A549 (cell line): ENCODE results near the gene POLR2F. TPM values are rescaled to one million over a fixed set of nuclear protein-coding genes. Genes with fewer than 3 reads are reported as not detected.

Experiments
- ATAC-seq, 2 experiments: fragments of 200-7000 bp in 1 of 2; fragments of >200 bp in 1 of 2; cut with Nextera tagmentation in 1 of 2; cut with Tn5 transposase in 1 of 2; 3 replicates each; pipeline versions ENCODE4 v1.8.0 to v1.9.1; 2018 to 2020; ENCODE audit warnings: mild to moderate bottlenecking in 1 of 2, moderate library complexity in 1 of 2
- CTCF ChIA-PET: fragments of 300-600 bp; sonication (Branson Sonifier 250); formaldehyde crosslinking; extraction: SDS; loops from one replicate; lab custom pipeline; 2021; ENCODE audit warnings: antibody characterized with exemption, inconsistent platforms; lab: Yijun Ruan, JAX
- POLR2A ChIA-PET: fragments of 350-600 bp; formaldehyde crosslinking; extraction: SDS; loops from one replicate; lab custom pipeline; 2021; ENCODE audit warnings: antibody characterized with exemption, inconsistent platforms; lab: Yijun Ruan, JAX
- DNase-seq, 2 experiments: peaks; one replicate each; pipeline versions ENCODE4 v3.0.0 to v3.0.0-alpha.2; 2011 to 2016; ENCODE audit warnings: low read depth in 1 of 2, low spot score in 1 of 2
- FAIRE-seq: peaks from 2 replicates; lab custom pipeline; 2011; peaks lifted over from hg19 to GRCh38; lab: Jason Lieb, UNC
- H3K27ac ChIP-seq, 2 experiments: fragments of >200 bp; sonication (Bioruptor Twin); formaldehyde crosslinking; 3 replicates each; pipeline ENCODE4 v1.5.1; 2016 to 2017
- H3K4me1 ChIP-seq: fragments of >200 bp; sonication (Bioruptor Twin); formaldehyde crosslinking; 3 replicates; pipeline ENCODE4 v1.6.1; 2016
- H3K4me2 ChIP-seq: fragments of >200 bp; sonication (Bioruptor Twin); formaldehyde crosslinking; 3 replicates; pipeline ENCODE4 v1.6.1; 2016
- H3K4me3 ChIP-seq: fragments of >200 bp; sonication (Bioruptor Twin); formaldehyde crosslinking; 3 replicates; pipeline ENCODE4 v1.5.1; 2016
- H3K9me3 ChIP-seq: fragments of >200 bp; sonication (Bioruptor Twin); formaldehyde crosslinking; 3 replicates; pipeline ENCODE4 v1.6.1; 2016
- CBX8 ChIP-seq: fragments of 200-600 bp; sonication (generic); IDR thresholded peaks from 2 replicates; pipeline ENCODE4 v1.6.1; 2016
- CEBPB ChIP-seq, 2 experiments: fragments of >200 bp in 1 of 2; sonication (Bioruptor Twin) in 1 of 2; formaldehyde crosslinking in 1 of 2; IDR thresholded peaks; 2 replicates each; pipeline ENCODE4 v1.6.1; 2012 to 2016
- CHD2 ChIP-seq: fragments of 150-350 bp; IDR thresholded peaks from 2 replicates; pipeline ENCODE4 v1.6.1; 2014; ENCODE audit warnings: low read length; ENCODE audit not compliant: partially characterized antibody
- CHD4 ChIP-seq: fragments of 200-600 bp; sonication (generic); IDR thresholded peaks from 2 replicates; pipeline ENCODE4 v1.6.1; 2016; ENCODE audit warnings: antibody characterized with exemption, mild to moderate bottlenecking, borderline replicate concordance
- CTCF ChIP-seq: fragments of >200 bp; sonication (Bioruptor Twin); formaldehyde crosslinking; IDR thresholded peaks from 3 replicates; pipeline ENCODE4 v1.5.1; 2016
- ESRRA ChIP-seq: fragments of 150-350 bp; IDR thresholded peaks from 2 replicates; pipeline ENCODE4 v1.6.1; 2014; ENCODE audit warnings: mild to moderate bottlenecking, low read length, borderline replicate concordance
- FOXS1 ChIP-seq: fragments of 250-450 bp; sonication (Bioruptor Pico); IDR thresholded peaks from 2 replicates; pipeline ENCODE4 v1.5.0; 2020; ENCODE audit warnings: mild to moderate bottlenecking, moderate library complexity
- HOXB5 ChIP-seq: fragments of 250-450 bp; sonication (Bioruptor Pico); IDR thresholded peaks from 2 replicates; pipeline ENCODE4 v1.5.0; 2020; ENCODE audit warnings: mild to moderate bottlenecking, moderate library complexity
- MAZ ChIP-seq: fragments of 150-350 bp; IDR thresholded peaks from 2 replicates; pipeline ENCODE4 v1.6.1; 2014; ENCODE audit warnings: antibody characterized with exemption, low read depth, low read length, borderline replicate concordance
- MYC ChIP-seq: IDR thresholded peaks from 2 replicates; pipeline ENCODE4 v1.6.1; 2012; ENCODE audit warnings: mild to moderate bottlenecking, inconsistent platforms, low read length, improper control_type of control experiment, borderline replicate concordance
- RARB ChIP-seq: fragments of 250-450 bp; sonication (Bioruptor Pico); IDR thresholded peaks from 2 replicates; pipeline ENCODE4 v1.8.0; 2021; ENCODE audit warnings: mild to moderate bottlenecking, moderate library complexity
- RNF2 ChIP-seq: fragments of 200-600 bp; sonication (generic); IDR thresholded peaks from 2 replicates; pipeline ENCODE4 v1.6.1; 2016; ENCODE audit warnings: low read depth, mild to moderate bottlenecking, antibody characterized with exemption, moderate library complexity, borderline replicate concordance
- USF2 ChIP-seq: fragments of 450-650 bp; IDR thresholded peaks from 2 replicates; pipeline ENCODE4 v1.6.1; 2014; ENCODE audit warnings: antibody characterized with exemption
- ZC3H11A ChIP-seq: fragments of 450-650 bp; IDR thresholded peaks from 2 replicates; pipeline ENCODE4 v1.6.1; 2014; ENCODE audit warnings: antibody characterized with exemption, mild to moderate bottlenecking
- ZNF302 ChIP-seq: fragments of 250-450 bp; sonication (Bioruptor Pico); IDR thresholded peaks from 2 replicates; pipeline ENCODE4 v1.9.0; 2021; ENCODE audit warnings: inconsistent platforms, mild to moderate bottlenecking, moderate library complexity
- ZSCAN20 ChIP-seq: fragments of 250-450 bp; sonication (Bioruptor Pico); IDR thresholded peaks from 2 replicates; pipeline ENCODE4 v1.8.0; 2022; ENCODE audit warnings: mild to moderate bottlenecking, moderate library complexity
- WGBS: methylation state at CpG from one replicate; pipeline ENCODE4 v1.1.6; 2017; ENCODE audit errors: missing lambda C conversion rate; 5-methylcytosine and 5-hydroxymethylcytosine counted together
- polyA plus RNA-seq, 4 experiments: library from polyadenylated mRNA; depleted of rRNA in 3 of 4; stranded (reverse); fragments of >200 nt; fragmentation: RNase III in 1 of 4; extraction: RNeasy Plus Mini Kit Qiagen cat#74134 plus additional on column Dnase treatment in 1 of 4; gene quantifications; 2 replicates in 3 of 4; 3 replicates in 1 of 4; pipeline ENCODE4 v1.2.3, GENCODE V29; 2011 to 2017
- TF ChIP-seq, protein P1 (sequence below): IDR thresholded peaks from 2 replicates; pipeline ENCODE4 v1.6.1; 2012; ENCODE audit warnings: low read depth, borderline replicate concordance
- TF ChIP-seq, protein P2 (sequence below): fragments of >200 bp; sonication (Bioruptor Twin); formaldehyde crosslinking; IDR thresholded peaks from 3 replicates; pipeline ENCODE4 v1.6.1; 2016

Gene POLR2F
- polyA plus RNA-seq, 2 of the 4 experiments (the other 2 are of a cell fraction), result 90.0 to 183 TPM

- Histone ChIP-seq H3K9me3 (no peaks in the 10 kb centered on the region), H3K4me2 (no peak overlapping the region), H3K27ac (no peak overlapping the region), H3K4me1 (no peaks in the 10 kb centered on the region), H3K4me3 (no peak overlapping the region)
- DNase-seq (no peak), FAIRE-seq (no peak), ATAC-seq (no peak)
- CTCF ChIA-PET, result interaction anchor here (1.5 to 6.6 kb wide), 5 partner anchors 29 to 149 kb away, joined by 4 to 65 read pairs (median 8); no protein-coding TSS in a partner anchor
- 55% methylated on average over 1 of the region's 1 CpG for WGBS
- POLR2A ChIA-PET, result no interaction called here
- TF ChIP-seq CHD4, result no peak
- TF ChIP-seq ZSCAN20 (CRISPR knock-in tag), result no peak
- no peak for TF ChIP-seq RNF2
- no peak for TF ChIP-seq RARB (CRISPR knock-in tag)
- no peak for TF ChIP-seq CBX8
- TF ChIP-seq FOXS1 (CRISPR knock-in tag), result no peak
- TF ChIP-seq, protein P1, sequence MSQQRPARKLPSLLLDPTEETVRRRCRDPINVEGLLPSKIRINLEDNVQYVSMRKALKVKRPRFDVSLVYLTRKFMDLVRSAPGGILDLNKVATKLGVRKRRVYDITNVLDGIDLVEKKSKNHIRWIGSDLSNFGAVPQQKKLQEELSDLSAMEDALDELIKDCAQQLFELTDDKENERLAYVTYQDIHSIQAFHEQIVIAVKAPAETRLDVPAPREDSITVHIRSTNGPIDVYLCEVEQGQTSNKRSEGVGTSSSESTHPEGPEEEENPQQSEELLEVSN, result no peak
- TF ChIP-seq MAZ, result no peak
- TF ChIP-seq, protein P2, sequence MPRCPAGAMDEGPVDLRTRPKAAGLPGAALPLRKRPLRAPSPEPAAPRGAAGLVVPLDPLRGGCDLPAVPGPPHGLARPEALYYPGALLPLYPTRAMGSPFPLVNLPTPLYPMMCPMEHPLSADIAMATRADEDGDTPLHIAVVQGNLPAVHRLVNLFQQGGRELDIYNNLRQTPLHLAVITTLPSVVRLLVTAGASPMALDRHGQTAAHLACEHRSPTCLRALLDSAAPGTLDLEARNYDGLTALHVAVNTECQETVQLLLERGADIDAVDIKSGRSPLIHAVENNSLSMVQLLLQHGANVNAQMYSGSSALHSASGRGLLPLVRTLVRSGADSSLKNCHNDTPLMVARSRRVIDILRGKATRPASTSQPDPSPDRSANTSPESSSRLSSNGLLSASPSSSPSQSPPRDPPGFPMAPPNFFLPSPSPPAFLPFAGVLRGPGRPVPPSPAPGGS, result no peak
- no peak for TF ChIP-seq CTCF
- no peak for TF ChIP-seq USF2
- TF ChIP-seq CEBPB (IDR thresholded peaks at IDR 0.05), result no peak
Measured at GRCh38 chr22:37967147-37967546, 13.6 kb downstream of the POLR2F start.

GRCh38 chr22:37967637-37968451 is 14.3 kb downstream of the POLR2F start:
- CTCF ChIA-PET, result interaction anchor here (1.5 to 6.6 kb wide), 4 partner anchors 34 to 150 kb away, joined by 4 to 65 read pairs (median 6); no protein-coding TSS in a partner anchor
- POLR2A ChIA-PET, result no interaction called here
- DNase-seq, result no peak
- ATAC-seq, result no peak
- Histone ChIP-seq H3K4me3 (no peak overlapping the region), H3K27ac (no peak overlapping the region)
- FAIRE-seq, result no peak
- WGBS, result 95% methylated on average over 10 of the region's 14 CpGs
- TF ChIP-seq ZNF302 (CRISPR knock-in tag) (no peak), MYC (no peak), ESRRA (no peak), CHD4 (no peak), HOXB5 (CRISPR knock-in tag) (no peak), CHD2 (no peak), ZC3H11A (no peak)
- TF ChIP-seq, all 56 proteins: peak for 0
- Histone ChIP-seq H3K9me3 (no peaks in the 10 kb centered on the region), H3K4me1 (no peaks in the 10 kb centered on the region), H3K4me2 (no peak overlapping the region)
